ENCODE measurements around the gene RECQL5. TPM values are rescaled to one million over a fixed set of nuclear protein-coding genes. Genes with fewer than 3 reads are reported as not detected.
"Not testable (repeated sequence)": the region's sequence is repeated elsewhere in the genome, so short reads cannot be mapped to it uniquely, and the experiment has no call there.

Gene RECQL5
- total RNA-seq, 1 donor from 2014 or later, result 17.3 TPM

DNA sequence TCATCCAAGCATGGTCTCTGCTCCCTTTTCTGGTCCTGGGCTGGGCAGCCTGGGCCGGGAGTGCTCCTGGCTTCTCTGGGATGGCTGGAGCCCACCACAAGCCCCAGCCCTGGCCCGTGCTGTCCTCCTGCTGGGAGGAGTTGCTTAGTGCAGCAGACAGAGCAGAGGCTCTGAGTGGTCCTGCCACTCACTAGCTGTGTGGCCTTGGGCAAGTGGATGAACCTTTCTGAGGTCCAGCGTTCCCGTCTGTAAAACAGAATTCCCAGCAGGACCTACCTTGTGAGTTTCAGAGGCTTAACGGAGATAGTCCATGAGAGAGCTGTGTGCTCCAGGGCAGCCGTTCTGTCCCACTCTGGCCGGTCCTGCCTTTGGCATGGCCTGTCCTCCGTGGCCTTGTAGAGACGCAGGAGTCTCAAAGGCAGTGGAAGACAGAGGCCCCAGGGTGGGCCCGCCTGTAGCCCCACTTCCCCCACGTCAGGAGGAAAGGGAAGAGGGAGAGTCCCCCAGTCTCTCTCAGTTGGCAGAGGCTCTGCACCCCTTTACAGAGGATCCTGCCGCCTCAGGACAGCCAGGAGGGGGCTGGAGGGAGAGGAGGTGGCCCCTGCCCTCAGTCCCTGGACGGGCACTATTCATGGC, 71.6 kb downstream of the RECQL5 start:
- TF ChIP-seq, protein P1, sequence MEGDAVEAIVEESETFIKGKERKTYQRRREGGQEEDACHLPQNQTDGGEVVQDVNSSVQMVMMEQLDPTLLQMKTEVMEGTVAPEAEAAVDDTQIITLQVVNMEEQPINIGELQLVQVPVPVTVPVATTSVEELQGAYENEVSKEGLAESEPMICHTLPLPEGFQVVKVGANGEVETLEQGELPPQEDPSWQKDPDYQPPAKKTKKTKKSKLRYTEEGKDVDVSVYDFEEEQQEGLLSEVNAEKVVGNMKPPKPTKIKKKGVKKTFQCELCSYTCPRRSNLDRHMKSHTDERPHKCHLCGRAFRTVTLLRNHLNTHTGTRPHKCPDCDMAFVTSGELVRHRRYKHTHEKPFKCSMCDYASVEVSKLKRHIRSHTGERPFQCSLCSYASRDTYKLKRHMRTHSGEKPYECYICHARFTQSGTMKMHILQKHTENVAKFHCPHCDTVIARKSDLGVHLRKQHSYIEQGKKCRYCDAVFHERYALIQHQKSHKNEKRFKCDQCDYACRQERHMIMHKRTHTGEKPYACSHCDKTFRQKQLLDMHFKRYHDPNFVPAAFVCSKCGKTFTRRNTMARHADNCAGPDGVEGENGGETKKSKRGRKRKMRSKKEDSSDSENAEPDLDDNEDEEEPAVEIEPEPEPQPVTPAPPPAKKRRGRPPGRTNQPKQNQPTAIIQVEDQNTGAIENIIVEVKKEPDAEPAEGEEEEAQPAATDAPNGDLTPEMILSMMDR (IDR thresholded peaks at IDR 0.05; ENCODE audit: borderline replicate concordance), result no peak
- Histone ChIP-seq H3K27me3 (ENCODE audit: low read depth) (no peaks in the 10 kb centered on the region), H3K4me1 (peaks cover 2% of the 10 kb centered on the region), H3K9me3 (replicated peaks) (no peaks in the 10 kb centered on the region), H3K4me3 (no peak overlapping the region), H3K27ac (replicated peaks) (no peak overlapping the region), H3K36me3 (no peaks in the 10 kb centered on the region)
- DNase-seq, result no peak
- intact Hi-C loops (cut with micrococcal nuclease), result no loop called here

DNA sequence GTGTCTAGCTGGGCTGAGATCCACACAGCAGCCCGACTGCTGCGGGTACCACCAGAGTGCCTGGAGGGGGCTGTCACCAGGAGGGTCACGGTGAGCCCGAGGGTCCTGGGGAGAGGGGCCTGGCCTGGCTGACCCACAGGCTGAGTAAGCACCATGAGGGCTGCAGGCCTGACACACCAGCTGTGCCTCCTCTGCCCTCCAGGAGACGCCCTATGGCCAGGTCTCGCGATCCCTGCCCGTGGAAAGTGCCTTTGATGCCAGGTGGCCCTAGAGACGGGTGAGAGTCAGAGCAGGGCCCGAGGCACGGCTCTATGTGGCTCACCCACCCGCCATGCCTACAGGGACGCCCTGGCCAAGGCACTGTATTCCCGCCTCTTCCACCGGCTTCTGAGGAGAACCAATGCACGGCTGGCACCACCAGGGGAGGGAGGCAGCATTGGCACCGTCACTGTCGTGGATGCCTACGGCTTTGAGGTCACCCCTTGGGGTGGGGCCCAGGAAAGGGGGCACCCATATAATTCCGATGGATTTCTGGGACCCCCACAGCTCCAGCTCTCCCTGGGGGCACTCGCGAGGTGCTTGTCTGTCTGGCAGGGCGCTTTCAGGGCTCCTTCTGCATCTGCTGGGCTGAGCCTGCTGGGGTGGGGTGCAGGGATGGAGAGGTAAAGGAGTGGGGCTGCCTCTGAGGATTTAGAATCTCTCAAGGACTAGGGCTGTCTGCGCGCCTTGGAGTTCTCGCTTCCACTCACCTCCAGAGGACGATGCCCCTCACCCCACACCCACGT, 72.3 kb downstream of the RECQL5 start:
- no peaks in the 10 kb centered on the region for H3K36me3 ChIP-seq
- TF ChIP-seq, protein P1 (IDR thresholded peaks at IDR 0.05; ENCODE audit: borderline replicate concordance), result no peak
- DNase-seq, result no peak
- H3K27ac ChIP-seq (replicated peaks), result no peak overlapping the region
- no peaks in the 10 kb centered on the region for H3K9me3 ChIP-seq (replicated peaks)
- intact Hi-C loops (cut with micrococcal nuclease), result no loop called here
- H3K27me3 ChIP-seq (ENCODE audit: low read depth), result no peaks in the 10 kb centered on the region
- peaks cover 9% of the 10 kb centered on the region for H3K4me1 ChIP-seq
- H3K4me3 ChIP-seq, result no peak overlapping the region

DNA sequence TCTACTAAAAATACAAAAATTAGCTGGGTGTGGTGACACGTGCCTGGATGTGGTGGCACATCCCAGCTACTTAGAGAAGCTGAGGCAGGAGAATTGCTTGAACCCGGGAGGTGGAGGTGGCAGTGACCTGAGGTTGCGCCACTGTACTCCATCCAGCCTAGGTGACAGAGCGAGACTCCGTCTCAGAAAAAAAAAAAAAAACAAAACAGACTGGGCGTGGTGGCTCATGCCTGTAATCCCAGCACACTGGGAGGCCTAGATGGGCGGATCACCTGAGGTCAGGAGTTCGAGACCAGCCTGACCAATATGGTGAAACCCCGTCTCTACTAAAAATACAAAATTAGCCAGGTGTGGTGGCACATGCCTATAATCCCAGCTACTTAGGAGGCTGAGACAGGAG, 73.5 kb downstream of the RECQL5 start:
- H3K4me3 ChIP-seq; H3K27me3 ChIP-seq (ENCODE audit: low read depth); H3K36me3 ChIP-seq; H3K9me3 ChIP-seq (replicated peaks); H3K27ac ChIP-seq (replicated peaks); DNase-seq; intact Hi-C loops (cut with micrococcal nuclease): not testable (repeated sequence)
- H3K4me1 ChIP-seq, result peaks cover 19% of the 10 kb centered on the region

DNA sequence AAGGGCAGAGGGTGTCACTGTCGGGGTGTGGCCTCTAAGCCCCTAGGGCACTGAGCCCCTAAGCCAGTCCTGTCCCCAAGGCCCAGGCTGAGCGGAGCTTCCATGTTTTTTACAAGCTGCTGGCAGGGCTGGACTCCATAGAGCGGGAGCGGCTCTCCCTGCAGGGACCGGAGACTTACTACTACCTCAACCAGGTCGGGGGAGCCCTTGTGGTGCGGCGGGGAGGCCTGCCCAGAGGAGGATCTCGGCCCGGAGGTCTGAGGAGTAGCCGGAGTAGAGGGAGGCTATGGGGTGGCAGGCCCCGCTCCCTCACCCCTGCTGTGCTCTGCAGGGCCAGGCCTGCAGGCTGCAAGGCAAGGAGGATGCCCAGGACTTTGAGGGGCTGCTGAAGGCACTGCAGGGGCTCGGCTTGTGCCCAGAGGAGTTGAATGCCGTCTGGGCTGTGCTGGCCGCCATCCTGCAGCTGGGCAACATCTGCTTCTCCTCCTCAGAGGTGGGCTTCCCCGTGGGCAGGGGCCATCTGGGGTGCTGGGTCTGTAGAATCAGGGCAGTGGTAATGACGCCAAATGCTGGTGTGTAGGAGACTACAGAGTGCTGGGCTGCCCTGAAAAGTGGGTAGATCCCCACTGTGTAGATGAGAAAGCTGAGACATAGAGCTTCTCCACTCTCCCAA, 74.5 kb downstream of the RECQL5 start:
- Histone ChIP-seq H3K27ac (replicated peaks) (no peak overlapping the region), H3K27me3 (ENCODE audit: low read depth) (no peaks in the 10 kb centered on the region), H3K36me3 (no peaks in the 10 kb centered on the region), H3K4me1 (peaks cover 28% of the 10 kb centered on the region), H3K9me3 (replicated peaks) (no peaks in the 10 kb centered on the region), H3K4me3 (no peak overlapping the region)
- TF ChIP-seq, protein P1 (IDR thresholded peaks at IDR 0.05; ENCODE audit: borderline replicate concordance), result no peak
- intact Hi-C loops (cut with micrococcal nuclease), result no loop called here
- no peak for DNase-seq

DNA sequence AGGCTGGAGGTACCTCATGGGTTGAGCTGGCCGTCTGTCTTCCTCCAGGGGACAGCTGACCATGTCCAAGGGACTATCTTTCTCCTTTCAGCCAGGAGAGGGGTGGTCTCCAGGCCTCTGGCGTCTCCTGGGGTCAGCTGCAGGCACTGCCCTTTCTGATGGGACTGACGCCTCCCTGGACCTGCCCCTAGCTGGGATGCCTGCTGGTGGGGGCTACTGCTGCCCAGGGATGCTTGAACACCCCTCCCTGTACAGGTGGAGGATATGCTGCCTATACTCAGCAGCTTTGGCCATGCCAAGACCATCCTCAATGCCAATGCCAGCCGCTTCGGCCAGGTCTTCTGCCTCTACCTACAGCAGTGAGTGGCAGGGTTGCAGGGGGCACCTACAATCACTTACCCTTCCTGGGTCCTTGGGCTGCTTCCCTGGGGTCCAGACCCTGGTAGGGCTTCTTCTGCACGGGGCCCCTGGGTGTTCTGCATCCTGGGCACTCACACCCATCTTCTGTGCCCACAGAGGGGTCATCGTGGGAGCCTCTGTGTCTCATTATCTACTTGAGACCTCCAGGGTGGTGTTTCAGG, 75.1 kb downstream of the RECQL5 start:
- Histone ChIP-seq H3K27ac (replicated peaks) (no peak overlapping the region), H3K4me1 (peaks cover 35% of the 10 kb centered on the region), H3K27me3 (ENCODE audit: low read depth) (no peaks in the 10 kb centered on the region), H3K4me3 (no peak overlapping the region), H3K36me3 (no peaks in the 10 kb centered on the region), H3K9me3 (replicated peaks) (no peaks in the 10 kb centered on the region)
- TF ChIP-seq, protein P1 (IDR thresholded peaks at IDR 0.05; ENCODE audit: borderline replicate concordance), result no peak
- DNase-seq, result no peak
- intact Hi-C loops (cut with micrococcal nuclease), result no loop called here

Data from left ventricle myocardium inferior (tissue), 1 donor.